Stimulated activated CD8-positive, alpha-beta memory T cell treated with anti-CD3 and anti-CD28 coated beads, Interleukin-7, amount 100 ng/mL, for 1 hour (primary cell): ENCODE measurements around the gene VAMP5.
"Not testable (repeated sequence)": the region's sequence is repeated elsewhere in the genome, so short reads cannot be mapped to it uniquely, and the experiment has no call there.

Experiments
- DNase-seq, 2 donors: peaks; one replicate each; pipeline ENCODE4 v3.0.0-alpha.2; 2020; ENCODE audit warnings: low read depth in 2 of 2

VAMP5 gene

GRCh38 chr2:85583667-85584353 lies 421 bp upstream of the VAMP5 start:
- DNase-seq: no peak

DNA sequence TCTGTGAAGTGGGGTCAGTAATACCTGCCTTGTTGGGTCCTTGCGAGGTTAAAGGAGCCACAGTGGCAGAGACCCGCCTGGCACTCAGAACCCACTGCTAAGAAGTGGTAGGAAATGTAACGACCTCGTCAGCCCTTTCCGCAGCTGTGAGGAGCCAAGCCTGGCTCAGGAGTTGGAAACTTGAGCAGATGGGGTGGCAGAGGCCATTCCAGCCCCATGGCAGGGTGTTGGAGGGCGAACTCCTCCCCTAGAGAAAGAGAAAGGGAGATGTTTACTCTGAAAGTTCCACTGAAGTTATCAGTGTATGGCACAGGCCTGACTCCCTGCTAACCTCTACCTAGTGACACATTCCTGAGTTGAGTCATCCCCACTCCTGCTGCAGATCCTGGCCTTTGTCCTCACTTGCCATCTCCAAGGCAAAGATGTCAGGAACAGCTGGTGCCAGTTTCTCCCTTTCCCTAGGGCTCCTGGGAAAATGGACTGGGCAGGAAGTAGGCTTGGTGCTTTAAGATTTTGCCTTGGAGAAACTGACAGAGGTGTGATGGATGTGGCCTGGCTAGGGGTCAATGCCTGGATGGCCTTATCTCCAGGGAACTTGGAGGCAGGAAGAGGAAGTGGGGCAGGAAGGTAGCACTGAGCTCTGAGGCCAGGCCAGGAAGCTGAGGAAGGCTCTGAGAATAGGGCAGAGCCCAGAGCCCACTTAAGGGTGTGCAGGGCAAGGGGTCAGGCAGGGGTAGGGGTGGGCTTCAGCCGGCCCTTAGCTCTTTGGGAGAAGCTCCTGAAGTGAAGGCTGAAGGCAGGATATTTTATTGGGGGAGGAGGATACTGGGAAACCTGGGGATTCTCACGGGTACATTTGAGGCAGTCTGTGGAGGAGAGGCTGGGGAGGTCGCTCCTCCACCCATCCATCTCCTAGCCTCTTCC lies 888 bp downstream of the VAMP5 start:
- DNase-seq: no peak

DNA sequence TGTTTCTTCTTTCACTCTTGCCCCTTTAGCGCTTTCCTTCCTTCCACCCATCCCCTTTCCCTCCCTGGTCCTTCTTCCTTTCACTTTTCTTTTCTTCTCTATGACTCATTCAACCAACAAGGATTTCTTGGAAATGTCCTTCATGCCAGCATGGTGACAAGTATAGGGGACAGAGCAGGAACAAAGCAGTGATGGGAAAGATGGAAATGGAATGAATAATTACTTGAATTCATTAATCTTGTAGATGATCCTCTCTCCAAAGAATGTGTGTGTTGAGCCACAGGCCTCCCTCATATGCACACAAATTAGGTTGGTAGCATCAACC lies 1.5 kb downstream of the VAMP5 start:
- no peak for DNase-seq

- no peak for DNase-seq
Observed at GRCh38 chr2:85588236-85588635, 4.0 kb downstream of the VAMP5 start.

GRCh38 chr2:85588645-85589044 lies 4.4 kb downstream of the VAMP5 start:
- no peak for DNase-seq

- no peak for DNase-seq
Observed at GRCh38 chr2:85589181-85589580, 5.0 kb downstream of the VAMP5 start.

GRCh38 chr2:85589982-85590791 lies 6.0 kb downstream of the VAMP5 start:
- DNase-seq: no peak

- DNase-seq: no peak
Observed at GRCh38 chr2:85590950-85591349, 6.7 kb downstream of the VAMP5 start.

GRCh38 chr2:85591563-85591962 lies 7.3 kb downstream of the VAMP5 start:
- no peak for DNase-seq

DNA sequence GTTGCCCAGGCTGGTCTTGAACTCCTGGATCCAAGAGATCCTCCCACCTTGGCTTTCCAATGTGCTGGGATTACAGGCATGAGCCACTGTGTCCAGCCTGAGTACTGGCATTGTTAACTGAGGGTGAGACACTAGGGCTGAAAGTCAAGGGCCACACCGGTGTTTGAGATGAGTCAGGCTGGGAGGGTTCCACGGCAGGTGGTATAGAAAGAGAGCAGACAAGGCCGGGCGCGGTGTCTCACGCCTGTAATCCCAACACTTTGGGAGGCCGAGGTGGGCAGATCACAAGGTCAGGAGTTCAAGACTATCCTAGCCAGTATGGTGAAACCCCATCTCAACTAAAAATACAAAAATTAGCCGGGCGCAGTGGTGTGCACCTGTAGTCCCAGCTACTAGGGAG lies 8.1 kb downstream of the VAMP5 start:
- DNase-seq: not testable (repeated sequence)

GRCh38 chr2:85593023-85593422 lies 8.8 kb downstream of the VAMP5 start:
- no peak for DNase-seq

- DNase-seq: no peak
Observed at GRCh38 chr2:85594715-85595300, 10.6 kb downstream of the VAMP5 start.

- DNase-seq: peak; percentile 73 to 78
Observed at GRCh38 chr2:85595301-85596025, 11.2 kb downstream of the VAMP5 start, which contains the start of gene RNF181. TSS of gene RNF181 (plus strand) at chr2:85595745. CDS start at chr2:85595764, 19 bp downstream.

- no peak for DNase-seq
Observed at GRCh38 chr2:85596026-85596333, 11.7 kb downstream of the VAMP5 start.

DNA sequence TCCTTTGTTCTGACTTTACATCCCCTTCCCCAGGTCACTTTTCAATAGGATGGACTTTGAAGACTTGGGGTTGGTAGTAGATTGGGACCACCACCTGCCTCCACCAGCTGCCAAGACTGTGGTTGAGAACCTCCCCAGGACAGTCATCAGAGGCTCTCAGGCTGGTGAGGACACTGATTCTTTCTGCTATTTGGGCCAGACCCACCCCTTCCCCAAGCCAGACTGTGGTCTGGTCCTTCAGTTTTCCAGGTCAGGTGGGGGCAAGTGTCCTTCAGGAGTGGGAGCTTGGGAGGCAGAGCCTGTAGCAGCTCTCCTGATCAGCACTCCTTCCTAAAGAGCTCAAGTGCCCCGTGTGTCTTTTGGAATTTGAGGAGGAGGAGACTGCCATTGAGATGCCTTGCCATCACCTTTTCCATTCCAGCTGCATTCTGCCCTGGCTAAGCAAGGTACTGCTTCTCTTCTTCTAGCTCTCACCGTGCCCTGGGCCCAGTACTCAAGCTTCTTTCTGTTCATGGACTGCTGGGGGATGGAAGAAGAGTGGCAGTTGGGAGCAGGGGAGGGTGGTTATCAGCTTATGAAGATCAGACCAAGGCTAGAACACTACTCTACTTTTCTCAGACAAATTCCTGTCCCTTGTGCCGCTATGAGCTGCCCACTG lies 12.4 kb downstream of the VAMP5 start:
- DNase-seq: no peak

GRCh38 chr2:85597241-85597640 lies 13.0 kb downstream of the VAMP5 start:
- no peak for DNase-seq

- DNase-seq: no peak
Observed at GRCh38 chr2:85598594-85599340, 14.5 kb downstream of the VAMP5 start.

GRCh38 chr2:85599468-85600234 lies 15.4 kb downstream of the VAMP5 start:
- DNase-seq: no peak

DNA sequence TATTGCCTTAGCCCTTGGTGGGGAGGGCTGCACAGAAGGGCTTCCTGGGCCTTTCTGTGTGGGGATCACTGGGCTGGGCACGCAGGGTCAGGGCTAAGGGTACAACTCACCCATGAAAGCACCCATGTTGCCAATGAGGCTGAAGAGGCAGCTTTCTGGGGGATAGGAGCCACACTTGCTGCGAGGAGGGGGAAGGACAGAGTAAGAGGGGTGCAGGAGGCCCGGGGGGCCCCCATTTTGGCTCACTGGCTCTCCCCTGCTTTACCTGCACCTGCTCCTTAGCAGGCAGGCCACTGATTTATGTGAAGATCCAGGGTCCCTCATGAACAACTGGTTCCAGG lies 16.0 kb downstream of the VAMP5 start:
- no peak for DNase-seq
